RWPE1 (cell line): Measurements from ENCODE around the gene STK33.

Source experiments
- CTCF ChIA-PET: fragments of 350-600 bp; sonication (Branson Sonifier 250); formaldehyde crosslinking; extraction: SDS; loops from one replicate; lab custom pipeline; 2021; lab: Yijun Ruan, JAX
- POLR2A ChIA-PET: fragments of 400-600 bp; formaldehyde crosslinking; extraction: SDS; loops from one replicate; lab custom pipeline; 2020; ENCODE audit warnings: antibody characterized with exemption; ENCODE audit not compliant: low non-redundant PET; lab: Yijun Ruan, JAX
- DNase-seq: peaks from one replicate; pipeline ENCODE4 v3.0.0; 2012; ENCODE audit warnings: low spot score
- H3K27ac ChIP-seq: fragments of 450-650 bp; 2 replicates; pipeline ENCODE4 v1.5.1; 2017
- CTCF ChIP-seq: fragments of 450-650 bp; conservative IDR thresholded peaks from 2 replicates; pipeline ENCODE4 v1.5.1; 2017; ENCODE audit warnings: low read depth, mild to moderate bottlenecking

The STK33 gene

GRCh38 chr11:8389029-8389996 lies 204.7 kb downstream of the STK33 start:
- no peak for DNase-seq
- peak overlapping the region; percentile 56 for H3K27ac ChIP-seq
- ChIA-PET CTCF (interaction anchor here (1.1 kb wide), 1 partner anchor 126 kb away, joined by 4 read pairs; no protein-coding TSS in a partner anchor), POLR2A (no interaction called here)
- TF ChIP-seq CTCF, result no peak

GRCh38 chr11:8387693-8388092 lies 206.3 kb downstream of the STK33 start:
- CTCF ChIA-PET, result no interaction called here
- no peak for DNase-seq
- no peak for TF ChIP-seq CTCF
- POLR2A ChIA-PET, result no interaction called here
- no peak overlapping the region for H3K27ac ChIP-seq

GRCh38 chr11:8387141-8387540 lies 206.9 kb downstream of the STK33 start:
- CTCF ChIA-PET, result no interaction called here
- TF ChIP-seq CTCF, result no peak
- POLR2A ChIA-PET, result no interaction called here
- no peak for DNase-seq
- no peak overlapping the region for H3K27ac ChIP-seq

- no peak for TF ChIP-seq CTCF
- H3K27ac ChIP-seq, result no peak overlapping the region
- DNase-seq, result no peak
- POLR2A ChIA-PET, result interaction anchor here (0.5 kb wide), 1 partner anchor 150 kb away, joined by 4 read pairs; no protein-coding TSS in a partner anchor
- CTCF ChIA-PET, result no interaction called here
Observed at GRCh38 chr11:8386134-8386864, 207.7 kb downstream of the STK33 start.

GRCh38 chr11:8384199-8384821 lies 209.7 kb downstream of the STK33 start:
- ChIA-PET CTCF (no interaction called here), POLR2A (no interaction called here)
- no peak for TF ChIP-seq CTCF
- no peak for DNase-seq
- no peak overlapping the region for H3K27ac ChIP-seq

- ChIA-PET POLR2A (no interaction called here), CTCF (no interaction called here)
- DNase-seq, result no peak
- TF ChIP-seq CTCF, result no peak
- H3K27ac ChIP-seq, result no peak overlapping the region
Observed at GRCh38 chr11:8383627-8384026, 210.4 kb downstream of the STK33 start.
